Suprapubic skin (tissue), 4 donors: Measurements from ENCODE around the gene SLC5A12. TPM values are rescaled to one million over a fixed set of nuclear protein-coding genes. Genes with fewer than 3 reads are reported as not detected.

Source experiments
- DNase-seq, 2 donors: peaks; one replicate each; pipeline ENCODE4 v3.0.0-alpha.2; 2019; ENCODE audit warnings: low spot score in 2 of 2
- H3K27ac ChIP-seq: fragments of 200-600 bp; sonication (generic); one replicate; pipeline ENCODE4 v1.5.1; 2019
- H3K27me3 ChIP-seq: fragments of 200-600 bp; sonication (generic); one replicate; pipeline ENCODE4 v1.5.1; 2019
- H3K36me3 ChIP-seq: fragments of 200-600 bp; sonication (generic); one replicate; pipeline ENCODE4 v1.5.1; 2019
- H3K4me1 ChIP-seq: fragments of 200-600 bp; sonication (generic); one replicate; pipeline ENCODE4 v1.5.1; 2019
- H3K4me3 ChIP-seq: fragments of 200-600 bp; sonication (generic); one replicate; pipeline ENCODE4 v1.5.1; 2019; ENCODE audit warnings: mild to moderate bottlenecking
- H3K9me3 ChIP-seq: fragments of 200-600 bp; sonication (generic); one replicate; pipeline ENCODE4 v1.5.1; 2019
- EP300 ChIP-seq: sonication (generic); formaldehyde crosslinking; IDR thresholded peaks from one replicate; pipeline ENCODE4 v1.6.1; 2017; ENCODE audit warnings: antibody characterized with exemption
- POLR2A ChIP-seq, 2 donors: fragments of 450-650 bp; IDR thresholded peaks; one replicate each; pipeline ENCODE4 v1.6.1; 2017; ENCODE audit warnings: antibody characterized with exemption in 2 of 2, mild to moderate bottlenecking in 2 of 2, moderate library complexity in 2 of 2
- POLR2AphosphoS5 ChIP-seq, 3 donors: sonication (generic); formaldehyde crosslinking; IDR thresholded peaks; one replicate each; pipeline ENCODE4 v1.6.1; 2017; ENCODE audit warnings: antibody characterized with exemption in 3 of 3
- WGBS: methylation state at CpG from one replicate; pipeline ENCODE4 v1.1.5; 2018; 5-methylcytosine and 5-hydroxymethylcytosine counted together
- total RNA-seq, 4 donors: library from RNA; depleted of rRNA; stranded (reverse); fragments of >200 nt; gene quantifications; one replicate each; pipeline ENCODE4 v1.1.0, GENCODE V29; 2016
- TF ChIP-seq, protein P1 (sequence below), 2 donors: fragments of 200-600 bp in 1 of 2; fragments of 450-650 bp in 1 of 2; sonication (generic) in 1 of 2; IDR thresholded peaks; one replicate each; pipeline ENCODE4 v1.5.1; 2016 to 2019; ENCODE audit warnings: antibody characterized with exemption in 2 of 2, mild to moderate bottlenecking in 1 of 2, moderate library complexity in 1 of 2

SLC5A12 gene
- total RNA-seq, 4 donors from 2014 or later = not detected

DNA sequence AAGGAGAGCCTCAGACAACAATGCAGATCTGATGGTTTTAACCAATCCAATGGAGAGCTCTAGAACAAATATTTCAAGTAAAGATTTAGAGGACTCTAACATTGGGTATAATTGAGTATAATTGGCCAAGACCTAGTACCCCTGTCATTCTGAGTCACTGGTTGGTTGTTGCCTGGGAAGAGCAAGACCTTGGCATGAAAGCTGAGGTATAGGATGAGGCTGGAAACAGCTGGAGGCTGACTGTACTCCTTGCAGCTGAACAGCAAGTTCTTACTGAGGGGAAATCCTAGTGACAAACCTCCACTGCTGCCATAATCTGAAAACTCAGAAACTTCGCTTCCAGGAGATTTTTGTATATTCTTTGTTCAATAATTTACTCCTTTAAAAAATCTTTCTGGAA is 95.5 kb downstream of the SLC5A12 start:
- H3K27ac ChIP-seq = no peak overlapping the region
- 94% methylated on average over 1 of the region's 1 CpG for WGBS
- H3K27me3 ChIP-seq = no peaks in the 10 kb centered on the region
- H3K9me3 ChIP-seq = no peaks in the 10 kb centered on the region
- DNase-seq = no peak
- no peaks in the 10 kb centered on the region for H3K36me3 ChIP-seq
- H3K4me3 ChIP-seq = no peak overlapping the region
- H3K4me1 ChIP-seq = no peaks in the 10 kb centered on the region
- TF ChIP-seq EP300 (no peak), POLR2AphosphoS5 (IDR thresholded peaks at IDR 0.05) (no peak), POLR2A (IDR thresholded peaks at IDR 0.05) (no peak)
- TF ChIP-seq, protein P1, sequence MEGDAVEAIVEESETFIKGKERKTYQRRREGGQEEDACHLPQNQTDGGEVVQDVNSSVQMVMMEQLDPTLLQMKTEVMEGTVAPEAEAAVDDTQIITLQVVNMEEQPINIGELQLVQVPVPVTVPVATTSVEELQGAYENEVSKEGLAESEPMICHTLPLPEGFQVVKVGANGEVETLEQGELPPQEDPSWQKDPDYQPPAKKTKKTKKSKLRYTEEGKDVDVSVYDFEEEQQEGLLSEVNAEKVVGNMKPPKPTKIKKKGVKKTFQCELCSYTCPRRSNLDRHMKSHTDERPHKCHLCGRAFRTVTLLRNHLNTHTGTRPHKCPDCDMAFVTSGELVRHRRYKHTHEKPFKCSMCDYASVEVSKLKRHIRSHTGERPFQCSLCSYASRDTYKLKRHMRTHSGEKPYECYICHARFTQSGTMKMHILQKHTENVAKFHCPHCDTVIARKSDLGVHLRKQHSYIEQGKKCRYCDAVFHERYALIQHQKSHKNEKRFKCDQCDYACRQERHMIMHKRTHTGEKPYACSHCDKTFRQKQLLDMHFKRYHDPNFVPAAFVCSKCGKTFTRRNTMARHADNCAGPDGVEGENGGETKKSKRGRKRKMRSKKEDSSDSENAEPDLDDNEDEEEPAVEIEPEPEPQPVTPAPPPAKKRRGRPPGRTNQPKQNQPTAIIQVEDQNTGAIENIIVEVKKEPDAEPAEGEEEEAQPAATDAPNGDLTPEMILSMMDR (IDR thresholded peaks at IDR 0.05) = no peak

DNA sequence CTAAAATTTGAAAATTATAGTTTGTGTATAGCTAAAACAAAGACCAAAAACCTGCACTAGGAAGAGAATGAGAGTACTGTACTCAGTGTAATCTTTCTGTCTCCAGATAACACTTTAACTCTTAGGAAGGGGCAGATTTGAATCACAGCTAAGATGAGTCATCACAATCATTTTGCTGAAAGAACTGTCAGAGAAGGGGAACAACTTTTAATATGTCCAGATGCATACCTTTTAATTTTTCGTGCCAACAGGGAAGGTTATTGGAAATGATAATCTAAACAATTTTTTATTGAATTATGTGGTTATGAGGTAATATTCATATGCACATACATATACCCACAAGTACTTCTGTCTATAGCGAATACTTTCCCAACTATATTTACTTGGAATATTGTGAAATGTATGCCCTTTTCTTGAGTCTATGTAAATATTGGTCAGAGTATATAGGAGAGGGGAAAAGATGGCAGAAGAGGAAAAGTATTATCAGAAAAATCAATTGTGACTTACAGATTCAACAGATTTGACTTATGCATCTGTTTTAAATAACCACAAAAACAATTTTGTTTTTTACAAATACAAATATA is 98.7 kb downstream of the SLC5A12 start:
- no peak overlapping the region for H3K27ac ChIP-seq
- TF ChIP-seq EP300 (no peak), POLR2A (IDR thresholded peaks at IDR 0.05) (no peak), POLR2AphosphoS5 (IDR thresholded peaks at IDR 0.05) (no peak)
- TF ChIP-seq, protein P1 (IDR thresholded peaks at IDR 0.05) = no peak
- whole genome bisulfite sequencing = 72% methylated on average over 2 of the region's 2 CpGs

DNA sequence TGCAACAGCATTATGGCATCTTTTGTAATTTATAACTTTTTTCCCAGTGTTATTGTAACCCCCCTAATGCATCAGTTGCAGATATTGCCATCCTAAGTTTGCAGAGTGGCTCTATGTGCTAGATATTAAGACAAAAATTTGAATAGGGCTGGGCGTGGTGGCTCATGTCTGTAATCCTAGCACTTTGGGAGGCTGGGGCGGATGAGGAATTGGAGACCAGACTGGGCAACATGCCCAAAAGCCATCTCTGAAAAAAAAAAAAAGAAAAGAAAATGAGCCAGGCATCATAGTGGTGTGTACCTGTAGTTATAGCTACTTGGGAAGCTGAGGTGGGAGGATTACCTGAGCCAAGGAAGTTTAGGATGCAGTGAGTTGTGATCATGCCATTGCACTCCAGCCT is 99.7 kb downstream of the SLC5A12 start:
- Histone ChIP-seq H3K4me3 (no peak overlapping the region), H3K27ac (no peak overlapping the region), H3K27me3 (no peaks in the 10 kb centered on the region), H3K4me1 (peaks cover 8% of the 10 kb centered on the region), H3K9me3 (no peaks in the 10 kb centered on the region), H3K36me3 (no peaks in the 10 kb centered on the region)
- DNase-seq = no peak
- TF ChIP-seq POLR2AphosphoS5 (IDR thresholded peaks at IDR 0.05) (no peak), POLR2A (IDR thresholded peaks at IDR 0.05) (no peak), EP300 (no peak)
- TF ChIP-seq, protein P1 (IDR thresholded peaks at IDR 0.05) = no peak
- WGBS = 68% methylated on average over 2 of the region's 2 CpGs

More for the DNA sequence above, 98.7 kb downstream of the SLC5A12 start:
- no peak for DNase-seq
- no peaks in the 10 kb centered on the region for H3K27me3 ChIP-seq
- peaks cover 8% of the 10 kb centered on the region for H3K4me1 ChIP-seq
- H3K36me3 ChIP-seq = no peaks in the 10 kb centered on the region
- no peak overlapping the region for H3K4me3 ChIP-seq
- H3K9me3 ChIP-seq = no peaks in the 10 kb centered on the region

DNA sequence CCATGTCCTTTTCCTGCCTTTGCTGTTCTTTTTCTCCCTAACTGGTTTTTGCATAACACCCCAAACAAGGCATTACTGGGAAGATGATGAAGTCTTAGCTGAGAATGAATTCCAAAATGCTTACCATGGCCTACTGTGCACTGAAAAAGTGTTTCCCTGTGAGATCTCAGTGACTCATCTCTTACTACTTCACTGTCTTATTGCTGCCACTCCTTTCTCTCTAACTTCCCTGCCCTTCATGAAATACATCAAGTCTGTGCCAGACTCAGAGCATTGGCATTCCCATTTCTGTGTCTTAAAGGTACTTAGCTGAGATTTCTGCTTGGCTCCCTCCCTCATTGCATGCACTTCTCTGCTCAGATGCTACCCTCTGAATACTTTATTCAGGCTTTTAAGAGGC is 100.7 kb downstream of the SLC5A12 start:
- H3K27ac ChIP-seq = peak overlapping the region; percentile 63
- no peak overlapping the region for H3K4me3 ChIP-seq
- DNase-seq = no peak
- no peaks in the 10 kb centered on the region for H3K27me3 ChIP-seq
- no peaks in the 10 kb centered on the region for H3K36me3 ChIP-seq
- no peaks in the 10 kb centered on the region for H3K9me3 ChIP-seq
- TF ChIP-seq POLR2AphosphoS5 (IDR thresholded peaks at IDR 0.05) (no peak), EP300 (no peak), POLR2A (IDR thresholded peaks at IDR 0.05) (no peak)
- TF ChIP-seq, protein P1 (IDR thresholded peaks at IDR 0.05) = no peak
- peaks cover 8% of the 10 kb centered on the region for H3K4me1 ChIP-seq

DNA sequence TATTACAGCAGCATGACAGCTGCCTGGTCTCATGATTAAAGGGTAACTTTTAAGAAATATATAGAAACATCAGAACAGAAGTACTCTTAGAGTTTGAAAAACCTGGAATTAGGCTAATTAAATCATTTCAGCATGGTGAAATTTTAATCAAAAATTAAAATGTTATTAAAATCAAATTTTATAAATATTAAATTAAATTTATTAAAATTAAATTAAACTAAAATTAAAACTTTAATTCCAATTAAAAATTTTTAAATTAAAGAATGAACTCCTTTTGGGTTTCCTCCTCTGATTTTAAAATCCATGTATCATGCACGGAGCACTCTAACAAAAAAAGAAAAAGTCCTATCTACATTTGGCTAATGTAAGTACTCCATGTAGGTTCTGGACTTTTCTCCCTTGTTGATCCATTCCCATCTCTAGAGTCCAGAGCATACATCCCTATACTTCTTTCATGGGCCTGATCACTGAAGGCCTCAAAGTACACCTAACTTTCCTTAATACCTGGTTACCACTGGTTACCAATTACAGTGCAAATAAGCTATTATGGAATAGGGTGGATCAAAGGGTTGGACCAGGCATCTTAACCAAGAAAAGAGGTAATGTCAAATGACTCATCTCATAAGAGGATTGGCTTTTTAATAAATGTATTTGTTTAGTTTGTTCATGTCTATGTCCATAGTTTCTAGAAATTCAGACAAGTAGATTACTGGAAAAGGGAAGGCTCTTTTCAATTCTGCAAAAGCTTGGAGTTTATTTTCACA is 101.4 kb downstream of the SLC5A12 start:
- H3K4me1 ChIP-seq = peaks cover 8% of the 10 kb centered on the region
- H3K4me3 ChIP-seq = no peak overlapping the region
- 98% methylated on average over 1 of the region's 1 CpG for WGBS
- TF ChIP-seq, protein P1 (IDR thresholded peaks at IDR 0.05) = no peak
- TF ChIP-seq EP300 = no peak
- H3K9me3 ChIP-seq = no peaks in the 10 kb centered on the region
- no peaks in the 10 kb centered on the region for H3K36me3 ChIP-seq
- H3K27ac ChIP-seq = peak overlapping the region; percentile 63
- H3K27me3 ChIP-seq = no peaks in the 10 kb centered on the region
- no peak for DNase-seq
